ENCODE results near the gene SIRT4.

DNA sequence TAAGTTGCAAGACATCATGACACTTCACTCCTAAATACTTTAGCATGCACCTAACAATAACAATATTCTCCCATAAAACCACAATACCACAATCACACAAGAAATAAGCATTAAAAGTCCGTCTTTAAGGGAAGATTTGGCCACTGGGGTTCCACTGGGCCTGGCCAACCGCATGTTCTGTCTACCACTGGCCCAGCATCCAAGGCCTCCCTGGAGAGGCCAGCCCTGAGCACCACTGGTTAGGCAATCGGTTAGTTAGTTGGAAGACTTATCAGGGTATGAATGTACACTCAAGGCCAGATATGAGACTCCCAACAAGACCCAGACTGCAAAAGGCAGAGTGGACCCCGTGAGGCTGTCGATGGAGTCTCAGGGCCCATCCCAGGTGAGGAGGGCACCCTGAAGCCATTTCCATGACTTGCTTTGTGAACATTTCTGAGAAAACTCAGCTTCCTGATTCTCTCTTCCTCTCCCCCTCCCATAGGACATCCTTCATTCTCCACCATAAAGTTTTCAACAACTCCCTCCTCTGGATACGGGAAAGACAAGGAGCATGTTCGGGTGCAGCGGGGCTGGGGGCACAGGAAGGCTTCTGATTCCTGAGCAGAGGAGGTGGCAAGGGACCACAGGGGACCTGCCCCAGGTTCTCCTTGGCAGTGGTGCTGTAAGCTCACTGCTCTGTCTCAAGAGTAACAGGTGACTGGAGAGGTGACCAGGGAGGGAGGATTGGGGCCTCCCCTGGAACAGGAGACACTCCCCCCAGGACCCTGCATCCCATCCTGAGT lies 42.5 kb upstream of the SIRT4 start:
- TF ChIP-seq, protein P1, sequence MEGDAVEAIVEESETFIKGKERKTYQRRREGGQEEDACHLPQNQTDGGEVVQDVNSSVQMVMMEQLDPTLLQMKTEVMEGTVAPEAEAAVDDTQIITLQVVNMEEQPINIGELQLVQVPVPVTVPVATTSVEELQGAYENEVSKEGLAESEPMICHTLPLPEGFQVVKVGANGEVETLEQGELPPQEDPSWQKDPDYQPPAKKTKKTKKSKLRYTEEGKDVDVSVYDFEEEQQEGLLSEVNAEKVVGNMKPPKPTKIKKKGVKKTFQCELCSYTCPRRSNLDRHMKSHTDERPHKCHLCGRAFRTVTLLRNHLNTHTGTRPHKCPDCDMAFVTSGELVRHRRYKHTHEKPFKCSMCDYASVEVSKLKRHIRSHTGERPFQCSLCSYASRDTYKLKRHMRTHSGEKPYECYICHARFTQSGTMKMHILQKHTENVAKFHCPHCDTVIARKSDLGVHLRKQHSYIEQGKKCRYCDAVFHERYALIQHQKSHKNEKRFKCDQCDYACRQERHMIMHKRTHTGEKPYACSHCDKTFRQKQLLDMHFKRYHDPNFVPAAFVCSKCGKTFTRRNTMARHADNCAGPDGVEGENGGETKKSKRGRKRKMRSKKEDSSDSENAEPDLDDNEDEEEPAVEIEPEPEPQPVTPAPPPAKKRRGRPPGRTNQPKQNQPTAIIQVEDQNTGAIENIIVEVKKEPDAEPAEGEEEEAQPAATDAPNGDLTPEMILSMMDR (IDR thresholded peaks at IDR 0.05) = no peak
- no peak for TF ChIP-seq EZH2phosphoT487 (IDR thresholded peaks at IDR 0.05)
- no peak for TF ChIP-seq EZH2 (IDR thresholded peaks at IDR 0.05)
